Measurements from ENCODE around the gene MAX.

GRCh38 chr14:65098586-65098985, 3.7 kb downstream of the MAX start:
- TF ChIP-seq, protein P1, sequence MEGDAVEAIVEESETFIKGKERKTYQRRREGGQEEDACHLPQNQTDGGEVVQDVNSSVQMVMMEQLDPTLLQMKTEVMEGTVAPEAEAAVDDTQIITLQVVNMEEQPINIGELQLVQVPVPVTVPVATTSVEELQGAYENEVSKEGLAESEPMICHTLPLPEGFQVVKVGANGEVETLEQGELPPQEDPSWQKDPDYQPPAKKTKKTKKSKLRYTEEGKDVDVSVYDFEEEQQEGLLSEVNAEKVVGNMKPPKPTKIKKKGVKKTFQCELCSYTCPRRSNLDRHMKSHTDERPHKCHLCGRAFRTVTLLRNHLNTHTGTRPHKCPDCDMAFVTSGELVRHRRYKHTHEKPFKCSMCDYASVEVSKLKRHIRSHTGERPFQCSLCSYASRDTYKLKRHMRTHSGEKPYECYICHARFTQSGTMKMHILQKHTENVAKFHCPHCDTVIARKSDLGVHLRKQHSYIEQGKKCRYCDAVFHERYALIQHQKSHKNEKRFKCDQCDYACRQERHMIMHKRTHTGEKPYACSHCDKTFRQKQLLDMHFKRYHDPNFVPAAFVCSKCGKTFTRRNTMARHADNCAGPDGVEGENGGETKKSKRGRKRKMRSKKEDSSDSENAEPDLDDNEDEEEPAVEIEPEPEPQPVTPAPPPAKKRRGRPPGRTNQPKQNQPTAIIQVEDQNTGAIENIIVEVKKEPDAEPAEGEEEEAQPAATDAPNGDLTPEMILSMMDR (conservative IDR thresholded peaks at IDR 0.05; ENCODE audit: low read depth, low read length), result no peak
- no peak for TF ChIP-seq EZH2phosphoT487 (IDR thresholded peaks at IDR 0.05; ENCODE audit: borderline replicate concordance, low read length)
